GM12872 (cell line): ENCODE measurements around the gene SH3PXD2A.

ENCODE experiments used
- CTCF ChIP-seq: IDR thresholded peaks from 3 replicates; pipeline ENCODE4 v1.5.1; 2011; ENCODE audit warnings: low read depth, mild to moderate bottlenecking, low read length, moderate library complexity; ENCODE audit not compliant: insufficient read depth

SH3PXD2A gene

GRCh38 chr10:103551619-103552602 lies 303.5 kb downstream of the SH3PXD2A start:
- no peak for TF ChIP-seq CTCF

- no peak for TF ChIP-seq CTCF
These were observed 305.1 kb downstream of the SH3PXD2A start for GRCh38 chr10:103550229-103550628.

- TF ChIP-seq CTCF = no peak
These were observed 306.1 kb downstream of the SH3PXD2A start for GRCh38 chr10:103549349-103549685.

DNA sequence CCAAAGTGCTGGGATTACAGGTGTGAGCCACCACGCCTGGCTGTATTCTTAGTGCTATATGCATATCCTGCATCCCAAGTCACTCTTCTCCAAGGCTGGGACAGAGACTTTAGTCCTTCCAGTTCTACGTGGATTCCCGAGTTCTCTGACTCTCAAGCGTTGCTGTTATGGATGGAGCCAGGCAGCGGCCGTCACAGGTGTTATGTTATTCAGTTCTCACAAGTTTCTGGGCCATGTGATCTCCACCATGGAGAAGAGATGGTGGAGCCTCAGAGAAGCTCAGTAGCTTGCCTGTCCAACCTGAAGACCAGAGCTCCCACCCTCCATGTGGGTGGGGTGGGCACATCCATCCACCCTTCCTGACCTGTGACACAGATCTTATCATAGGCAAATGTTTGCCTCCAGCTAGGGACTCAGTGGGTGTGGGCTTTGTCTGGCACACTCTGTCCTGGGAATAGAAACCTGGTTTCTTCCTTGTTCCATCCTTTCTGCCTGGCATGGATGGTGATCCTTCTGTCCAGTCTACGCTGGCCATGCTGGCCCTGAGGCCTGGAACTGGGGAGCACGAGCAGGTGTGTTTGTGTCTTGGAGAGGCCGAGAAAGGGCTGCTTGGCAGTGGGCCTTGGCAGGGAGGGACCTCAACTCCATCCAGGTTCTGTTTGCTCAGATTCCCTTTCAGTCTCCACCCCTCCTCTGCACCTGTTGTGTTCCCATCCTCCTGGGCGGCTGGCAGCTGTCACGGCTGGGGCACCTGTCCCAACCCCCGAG lies 306.6 kb downstream of the SH3PXD2A start:
- TF ChIP-seq CTCF = no peak

DNA sequence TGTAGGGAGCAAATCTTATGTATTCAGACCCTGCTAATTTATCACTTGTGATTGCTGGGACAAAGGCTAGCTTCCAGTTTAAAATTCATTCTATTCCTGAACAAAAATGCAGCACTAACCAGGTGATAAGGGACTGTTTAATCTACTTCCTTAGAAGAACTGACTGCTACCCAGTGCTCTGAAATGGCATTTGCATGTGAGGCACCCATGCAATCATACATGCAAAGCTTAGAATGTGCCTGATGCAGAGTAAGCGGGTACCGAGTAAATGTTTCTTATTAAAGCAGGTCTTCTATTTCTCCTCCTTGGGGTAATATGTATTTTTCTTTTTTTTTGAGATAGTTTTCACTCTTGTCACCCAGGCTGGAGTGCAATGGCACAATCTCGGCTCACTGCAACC lies 307.4 kb downstream of the SH3PXD2A start:
- TF ChIP-seq CTCF = no peak

GRCh38 chr10:103547391-103547946 lies 307.9 kb downstream of the SH3PXD2A start:
- TF ChIP-seq CTCF = no peak

DNA sequence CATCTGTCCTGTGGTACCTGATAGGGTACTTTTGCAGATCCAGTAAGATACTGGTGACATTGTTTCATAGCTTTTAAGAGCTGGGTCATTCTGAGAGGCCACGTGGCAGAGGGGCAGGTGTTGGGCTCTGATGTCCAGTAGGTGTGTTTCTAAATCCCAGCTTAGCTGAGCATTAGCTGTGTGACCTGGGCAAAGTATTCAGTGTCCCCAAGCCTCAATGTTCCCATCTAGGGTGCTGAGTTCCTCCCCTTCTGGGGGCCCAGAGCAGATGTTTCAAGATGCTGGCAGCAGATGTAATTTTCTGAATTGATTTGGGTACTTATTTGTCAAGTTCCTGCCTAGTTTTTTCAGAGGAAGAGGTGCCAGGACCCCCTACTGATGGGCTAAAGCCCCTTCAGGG lies 309.0 kb downstream of the SH3PXD2A start:
- TF ChIP-seq CTCF = no peak
